Adrenal gland (tissue), 12 donors: ENCODE measurements around the gene PRRG4. TPM values are rescaled to one million over a fixed set of nuclear protein-coding genes. Genes with fewer than 3 reads are reported as not detected.
A peak's percentile ranks its signal among the peaks of the same experiment; 100 is the strongest.

Experiments used
- DNase-seq, 7 donors: peaks; one replicate each; pipeline ENCODE4 v3.0.0-alpha.2; 2019 to 2020
- H3K27ac ChIP-seq, 5 donors: fragments of 200-600 bp; sonication (generic) in 4 of 5; 1 replicate in 3 of 5; 2 replicates in 2 of 5; pipeline versions ENCODE4 v1.5.1 to v1.8.0; 2016 to 2020; ENCODE audit warnings: mild to moderate bottlenecking in 1 of 5
- H3K27me3 ChIP-seq: fragments of 200-600 bp; 2 replicates; pipeline ENCODE4 v1.8.0; 2021
- H3K36me3 ChIP-seq, 2 donors: fragments of 200-600 bp; replicated peaks in 1 of 2; 1 replicate in 1 of 2; 2 replicates in 1 of 2; pipeline versions ENCODE4 v1.5.1 to v1.8.0; 2018 to 2022
- H3K4me1 ChIP-seq, 2 donors: fragments of 200-600 bp; replicated peaks in 1 of 2; 1 replicate in 1 of 2; 2 replicates in 1 of 2; pipeline versions ENCODE4 v1.5.1 to v1.8.0; 2018 to 2021
- H3K4me3 ChIP-seq, 4 donors: fragments of 200-600 bp; sonication (generic) in 3 of 4; one replicate each; pipeline ENCODE4 v1.5.1; 2016 to 2018
- H3K9me3 ChIP-seq, 3 donors: fragments of 200-600 bp; sonication (generic) in 1 of 3; replicated peaks in 1 of 3; 1 replicate in 2 of 3; 2 replicates in 1 of 3; pipeline versions ENCODE4 v1.5.1 to v1.8.0; 2016 to 2021
- CTCF ChIP-seq, 6 experiments: fragments of 450-650 bp in 4 of 6; fragments of 200-600 bp in 2 of 6; sonication (generic) in 1 of 6; IDR thresholded peaks; 1 replicate in 5 of 6; 2 replicates in 1 of 6; pipeline versions ENCODE4 v1.5.1 to v1.8.0; 2016 to 2021; ENCODE audit warnings: antibody characterized with exemption in 6 of 6, mild to moderate bottlenecking in 2 of 6, moderate library complexity in 1 of 6
- POLR2A ChIP-seq, 2 donors: fragments of 450-650 bp; IDR thresholded peaks; one replicate each; pipeline ENCODE4 v1.6.1; 2017; ENCODE audit warnings: antibody characterized with exemption in 2 of 2, mild to moderate bottlenecking in 2 of 2, moderate library complexity in 1 of 2
- WGBS, 4 donors: extraction: QIAGEN DNeasy Blood & Tissue Kit in 2 of 4; methylation state at CpG; one replicate each; pipeline versions ENCODE4 v1.1.5 to v1.1.7; 2013 to 2017; 5-methylcytosine and 5-hydroxymethylcytosine counted together
- intact Hi-C, 2 donors: fragments of 100-400 bp; cut with DNase I; formaldehyde crosslinking; loops; one replicate each; pipeline versions ENCODE4 v1.14.1 to v1.15.0; 2022 to 2023
- polyA plus RNA-seq, 3 donors: library from polyadenylated mRNA; stranded (reverse); fragments of 200-250 nt in 2 of 3; fragments of 350-450 nt in 1 of 3; fragmentation: Illumina TruSeq in 1 of 3; extraction: RNeasy Lipid Tissue Mini Kit (QIAGEN cat#74804) in 1 of 3; gene quantifications; one replicate each; pipeline ENCODE4 v1.2.3, GENCODE V29; 2013 to 2014
- total RNA-seq, 9 donors: library from RNA; depleted of rRNA in 4 of 9; stranded (reverse); fragments of >200 nt in 4 of 9; fragments of 120-200 nt in 1 of 9; fragmentation: NEBNext Ultra II Directional in 1 of 9; extraction: Animal tissue kit (Norgen Biotek cat#: 25700) in 1 of 9; gene quantifications; one replicate each; pipeline versions ENCODE4 v1.1.0 to v1.2.4, GENCODE V29; 2013 to 2023
- donor health status: healthy with polysubstance abuse.
- donor health status: Bipolar disorder and iron deficiency.
- donor health status: DM: yes; HTN: yes; CAD: no.
- donor health status: DM: no; HTN: no; CAD: no.
- donor health status: DM: no; HTN: no; CAD: no.
- donor health status: DM: yes; HTN: yes; CAD: no.

PRRG4 gene
- total and polyA plus RNA-seq, 12 donors: 0.11 to 3.5 (median 1.6) TPM

DNA sequence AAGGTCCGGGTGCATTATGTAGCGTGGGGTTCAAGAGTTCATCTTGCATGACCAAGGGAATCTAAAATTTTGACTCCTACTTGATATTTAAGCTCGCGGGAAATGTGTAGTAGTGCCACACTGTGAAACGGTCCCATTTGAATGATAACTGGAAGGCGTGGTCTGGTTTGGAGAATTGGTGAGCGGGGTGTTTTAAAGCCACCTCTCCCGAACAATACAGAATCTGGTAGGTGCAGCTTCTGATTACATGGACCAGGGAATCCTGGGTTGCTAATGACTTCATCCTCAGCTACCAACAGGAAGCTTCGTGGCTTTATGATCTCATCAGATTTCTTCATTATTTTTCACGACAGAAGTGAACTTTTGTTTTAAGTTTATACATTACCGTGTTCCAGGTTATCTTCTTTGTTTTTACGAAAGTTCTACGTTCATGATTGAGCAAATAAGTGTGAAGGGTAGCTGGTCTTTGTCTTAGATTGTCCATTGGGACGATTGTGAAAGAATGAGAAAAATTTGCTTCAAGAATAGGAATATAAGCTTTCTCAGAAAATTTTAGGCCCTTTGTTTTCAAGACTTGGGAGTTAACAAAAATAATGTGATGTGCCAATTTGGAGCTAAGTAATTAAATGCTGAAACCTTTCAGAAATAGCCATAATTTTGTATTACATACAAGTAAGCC is 64.6 kb downstream of the PRRG4 start:
- Histone ChIP-seq H3K27ac (peak overlapping the region in 4 of 5 donors; percentile 74 to 94 (median 90)), H3K4me3 (peak overlapping the region in 3 of 4 donors; percentile 65 to 96 (median 95)), H3K4me1 (peaks cover 12 to 21% of the 10 kb centered on the region in 2 donors), H3K27me3 (no peaks in the 10 kb centered on the region), H3K36me3 (no peaks in the 10 kb centered on the region), H3K9me3 (no peaks in the 10 kb centered on the region)
- intact Hi-C loops: loop anchor here in 1 of 2 donors (10.0 kb wide), 1 partner anchor 61 kb away; no protein-coding TSS in a partner anchor
- WGBS, 4 donors: 5 to 10% (median 8%) methylated on average over 14 of the region's 14 CpGs
- peak; percentile 17 to 66 (median 26) for DNase-seq
- no peak for TF ChIP-seq CTCF (IDR thresholded peaks at IDR 0.05)
- peak in 1 of 2 donors; percentile 49 for TF ChIP-seq POLR2A (IDR thresholded peaks at IDR 0.05)

GRCh38 chr11:32894921-32895320 is 65.2 kb downstream of the PRRG4 start:
- Histone ChIP-seq H3K36me3 (no peaks in the 10 kb centered on the region), H3K4me1 (peaks cover 12 to 21% of the 10 kb centered on the region in 2 donors), H3K27ac (no peak overlapping the region), H3K9me3 (no peaks in the 10 kb centered on the region), H3K4me3 (no peak overlapping the region), H3K27me3 (no peaks in the 10 kb centered on the region)
- TF ChIP-seq POLR2A (IDR thresholded peaks at IDR 0.05) (no peak), CTCF (IDR thresholded peaks at IDR 0.05) (no peak)
- WGBS, 4 donors: 76 to 85% (median 83%) methylated on average over 3 of the region's 3 CpGs
- intact Hi-C loops: loop anchor here in 1 of 2 donors (10.0 kb wide), 1 partner anchor 60 kb away; no protein-coding TSS in a partner anchor
- DNase-seq: no peak

DNA sequence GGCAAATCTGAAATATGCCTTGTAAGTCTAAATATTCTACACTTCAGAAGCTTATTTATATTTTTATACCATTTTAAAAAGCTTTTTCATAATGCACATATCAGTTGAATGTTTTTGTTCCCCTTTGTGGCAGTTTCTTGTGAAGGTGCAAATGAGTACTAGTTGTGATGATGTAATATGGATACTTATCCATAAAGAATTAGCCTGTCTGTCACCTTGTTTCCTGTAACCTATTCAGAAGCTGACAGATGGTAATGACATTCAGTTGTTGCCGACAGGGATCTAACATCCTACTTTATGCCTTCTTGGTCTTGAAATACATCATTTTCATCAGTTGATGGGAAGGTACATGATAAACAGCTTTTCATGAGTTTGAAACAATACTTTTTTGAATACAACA is 65.7 kb downstream of the PRRG4 start:
- Histone ChIP-seq H3K27me3 (no peaks in the 10 kb centered on the region), H3K4me1 (peaks cover 12 to 21% of the 10 kb centered on the region in 2 donors), H3K36me3 (no peaks in the 10 kb centered on the region), H3K27ac (no peak overlapping the region), H3K4me3 (no peak overlapping the region), H3K9me3 (no peaks in the 10 kb centered on the region)
- DNase-seq: no peak
- WGBS, 4 donors: 51 to 75% (median 64%) methylated on average over 1 of the region's 1 CpG
- intact Hi-C loops: loop anchor here in 1 of 2 donors (10.0 kb wide), 1 partner anchor 59 kb away; no protein-coding TSS in a partner anchor
- TF ChIP-seq CTCF (IDR thresholded peaks at IDR 0.05): no peak
- TF ChIP-seq POLR2A (IDR thresholded peaks at IDR 0.05): no peak

- 85 to 100% (median 86%) methylated on average over 1 of the region's 1 CpG for WGBS, 4 donors
- Histone ChIP-seq H3K27me3 (no peaks in the 10 kb centered on the region), H3K9me3 (no peaks in the 10 kb centered on the region)
Observed at GRCh38 chr11:32897103-32897502, 67.4 kb downstream of the PRRG4 start.

More at GRCh38 chr11:32897103-32897502, 67.4 kb downstream of the PRRG4 start:
- no peak for DNase-seq
- TF ChIP-seq CTCF (IDR thresholded peaks at IDR 0.05) (no peak), POLR2A (IDR thresholded peaks at IDR 0.05) (no peak)
- no peak overlapping the region for H3K4me3 ChIP-seq
- no peak overlapping the region for H3K27ac ChIP-seq
- intact Hi-C loops: loop anchor here in 1 of 2 donors (10.0 kb wide), 1 partner anchor 58 kb away; no protein-coding TSS in a partner anchor
- no peaks in the 10 kb centered on the region for H3K36me3 ChIP-seq
- H3K4me1 ChIP-seq: peaks cover 8 to 12% of the 10 kb centered on the region in 2 donors
